Activated T-helper 2 cell treated with anti-CD3 and anti-CD28 coated beads, Interferon-gamma antibody, Interleukin-2, Interleukin-4, amounts not matched to agents 10 μg/mL and 5 μg/mL and 100 μg/mL, durations not matched to agents 14 hours and 24 hours and 36 hours (primary cell): Measurements from ENCODE around the gene TLR10. TPM values are rescaled to one million over a fixed set of nuclear protein-coding genes. Genes with fewer than 3 reads are reported as not detected.
A peak's percentile ranks its signal among the peaks of the same experiment; 100 is the strongest.
"Not testable (repeated sequence)": the region's sequence is repeated elsewhere in the genome, so short reads cannot be mapped to it uniquely, and the experiment has no call there.

Source experiments
- DNase-seq: peaks from one replicate; pipeline ENCODE4 v3.0.0; 2021; ENCODE audit warnings: low spot score
- H3K27ac Mint-ChIP-seq: one replicate; pipeline ENCODE4 v1.8.0; 2021; ENCODE audit warnings: mixed read lengths
- H3K27me3 Mint-ChIP-seq: one replicate; pipeline ENCODE4 v1.8.0; 2021; ENCODE audit warnings: low read depth, mixed read lengths
- H3K36me3 Mint-ChIP-seq: one replicate; pipeline ENCODE4 v1.8.0; 2021; ENCODE audit warnings: low read depth, mixed read lengths
- H3K4me1 Mint-ChIP-seq: one replicate; pipeline ENCODE4 v1.8.0; 2021; ENCODE audit warnings: low read depth, mixed read lengths
- H3K4me3 Mint-ChIP-seq: one replicate; pipeline ENCODE4 v1.8.0; 2021; ENCODE audit warnings: low read depth, mild to moderate bottlenecking, moderate library complexity, mixed read lengths
- H3K9me3 Mint-ChIP-seq: one replicate; pipeline ENCODE4 v1.8.0; 2021; ENCODE audit warnings: mixed read lengths
- intact Hi-C: fragments of 100-400 bp; cut with micrococcal nuclease; formaldehyde crosslinking; loops from one replicate; pipeline ENCODE4 v1.15.1; 2023
- total RNA-seq: library from RNA; stranded (reverse); gene quantifications from 2 replicates; pipeline ENCODE4 v1.2.3, GENCODE V29; 2022

TLR10 gene
- total RNA-seq, 1 donor from 2014 or later: not detected

DNA sequence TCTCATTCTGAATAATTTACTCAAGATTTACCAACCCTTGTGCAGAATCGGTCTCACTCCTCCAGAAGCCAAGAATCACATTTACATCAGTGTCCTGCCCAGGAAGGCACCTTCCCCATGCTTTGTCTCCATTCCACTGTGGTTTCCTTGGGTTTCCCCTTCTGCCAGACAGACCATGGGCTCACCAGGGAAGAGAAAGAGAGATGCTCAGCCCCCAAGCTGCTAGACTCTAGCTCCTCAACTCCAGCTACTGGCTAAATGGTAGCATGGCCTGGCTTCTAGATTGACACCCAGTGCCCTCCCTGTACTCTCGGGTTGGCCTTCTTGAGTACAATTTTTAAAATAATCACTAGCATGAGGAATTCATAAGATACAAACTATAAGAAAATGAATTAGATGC, 12.9 kb downstream of the TLR10 start:
- Mint-ChIP-seq H3K36me3 (no peaks in the 10 kb centered on the region), H3K4me3 (no peak overlapping the region), H3K27ac (no peak overlapping the region), H3K27me3 (peaks cover 32% of the 10 kb centered on the region), H3K4me1 (no peaks in the 10 kb centered on the region), H3K9me3 (peaks cover 4% of the 10 kb centered on the region)
- no peak for DNase-seq
- intact Hi-C loops: no loop called here

- Mint-ChIP-seq H3K4me1 (no peaks in the 10 kb centered on the region), H3K4me3 (no peak overlapping the region), H3K27me3 (peaks cover 30% of the 10 kb centered on the region), H3K27ac (no peak overlapping the region), H3K9me3 (peaks cover 4% of the 10 kb centered on the region), H3K36me3 (no peaks in the 10 kb centered on the region)
- DNase-seq: no peak
- intact Hi-C loops: no loop called here
Measured at GRCh38 chr4:38769441-38769840, 13.3 kb downstream of the TLR10 start.

DNA sequence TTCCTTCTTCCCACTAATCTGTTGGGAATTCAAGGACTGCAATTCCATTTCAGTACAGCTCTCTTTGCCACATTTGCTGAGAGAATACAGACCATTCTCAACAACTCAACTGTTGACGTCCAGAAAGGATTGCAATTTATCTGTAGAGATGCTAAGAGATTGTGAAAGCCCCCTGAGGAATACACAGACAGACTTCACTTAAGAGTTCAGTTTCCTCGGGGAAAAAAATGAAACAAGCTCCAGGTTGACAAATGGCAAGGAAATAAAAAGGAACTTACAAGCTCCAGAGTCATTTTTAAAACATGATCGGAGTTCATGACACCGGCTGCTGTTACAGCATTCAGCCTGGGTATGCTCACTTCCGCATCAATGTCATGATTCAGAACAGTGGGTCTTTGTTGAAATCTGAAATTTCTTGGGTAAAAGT, 13.8 kb downstream of the TLR10 start:
- H3K27ac Mint-ChIP-seq: no peak overlapping the region
- no peaks in the 10 kb centered on the region for H3K36me3 Mint-ChIP-seq
- H3K9me3 Mint-ChIP-seq: peaks cover 4% of the 10 kb centered on the region
- intact Hi-C loops: no loop called here
- peaks cover 26% of the 10 kb centered on the region for H3K27me3 Mint-ChIP-seq
- no peak for DNase-seq
- H3K4me3 Mint-ChIP-seq: no peak overlapping the region
- H3K4me1 Mint-ChIP-seq: no peaks in the 10 kb centered on the region

GRCh38 chr4:38766940-38767339, 15.8 kb downstream of the TLR10 start:
- H3K27ac Mint-ChIP-seq, H3K4me3 Mint-ChIP-seq, H3K9me3 Mint-ChIP-seq, H3K4me1 Mint-ChIP-seq, H3K36me3 Mint-ChIP-seq, intact Hi-C loops, DNase-seq: not testable (repeated sequence)
- peaks cover 18% of the 10 kb centered on the region for H3K27me3 Mint-ChIP-seq

- Mint-ChIP-seq H3K27ac (no peak overlapping the region), H3K9me3 (peaks cover 4% of the 10 kb centered on the region), H3K4me1 (peaks cover 11% of the 10 kb centered on the region), H3K27me3 (peaks cover 10% of the 10 kb centered on the region), H3K4me3 (no peak overlapping the region), H3K36me3 (no peaks in the 10 kb centered on the region)
- intact Hi-C loops: no loop called here
- DNase-seq: no peak
Measured at GRCh38 chr4:38765382-38765781, 17.4 kb downstream of the TLR10 start.

DNA sequence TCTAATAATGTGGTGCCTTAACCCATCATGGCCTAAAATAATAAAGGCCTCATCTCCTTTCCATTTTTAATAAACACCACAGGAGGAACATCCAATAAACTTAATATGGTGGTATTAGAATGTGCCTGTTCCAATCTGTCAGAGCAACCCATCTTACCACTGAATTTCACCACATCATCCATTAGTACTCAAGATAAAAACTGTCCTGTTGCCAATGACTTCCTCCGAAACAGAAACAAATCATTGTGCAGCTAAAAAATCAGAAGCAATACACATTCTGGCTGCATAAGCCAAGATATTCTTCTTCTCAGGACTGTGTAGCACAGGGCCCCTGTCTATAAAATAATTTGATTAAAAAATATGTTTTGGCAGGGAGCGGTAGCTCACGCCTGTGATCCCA, 18.5 kb downstream of the TLR10 start:
- intact Hi-C loops: no loop called here
- H3K27ac Mint-ChIP-seq: no peak overlapping the region

GRCh38 chr4:38762560-38762959, 20.2 kb downstream of the TLR10 start:
- peaks cover 3% of the 10 kb centered on the region for H3K27me3 Mint-ChIP-seq
- DNase-seq: no peak
- no peak overlapping the region for H3K4me3 Mint-ChIP-seq
- no peak overlapping the region for H3K27ac Mint-ChIP-seq
- intact Hi-C loops: no loop called here
- H3K36me3 Mint-ChIP-seq: no peaks in the 10 kb centered on the region
- peaks cover 16% of the 10 kb centered on the region for H3K4me1 Mint-ChIP-seq
- H3K9me3 Mint-ChIP-seq: peaks cover 4% of the 10 kb centered on the region

More for the DNA sequence above, 18.5 kb downstream of the TLR10 start:
- DNase-seq: no peak
- peaks cover 13% of the 10 kb centered on the region for H3K4me1 Mint-ChIP-seq
- no peaks in the 10 kb centered on the region for H3K36me3 Mint-ChIP-seq
- peaks cover 6% of the 10 kb centered on the region for H3K27me3 Mint-ChIP-seq
- H3K9me3 Mint-ChIP-seq: peaks cover 4% of the 10 kb centered on the region
- H3K4me3 Mint-ChIP-seq: no peak overlapping the region

DNA sequence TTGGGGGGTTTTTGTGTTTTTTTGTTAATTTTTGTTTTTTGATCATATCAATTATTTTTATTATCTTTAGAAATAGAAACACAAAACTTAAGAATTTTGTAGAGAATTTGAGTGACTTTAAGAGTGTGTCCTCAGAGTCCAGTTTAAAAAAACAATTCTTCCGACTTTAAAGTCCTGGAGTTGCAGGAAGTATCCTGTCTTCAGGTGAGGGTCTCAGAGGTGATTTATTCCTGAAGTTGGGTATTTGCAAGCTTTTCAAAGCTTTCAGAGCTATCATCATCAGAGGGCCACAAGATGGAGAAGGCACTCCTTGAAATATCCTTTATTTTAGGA, 23.0 kb downstream of the TLR10 start:
- Mint-ChIP-seq H3K9me3 (no peaks in the 10 kb centered on the region), H3K4me1 (peaks cover 16% of the 10 kb centered on the region), H3K36me3 (no peaks in the 10 kb centered on the region), H3K4me3 (no peak overlapping the region), H3K27ac (no peak overlapping the region), H3K27me3 (peaks cover 5% of the 10 kb centered on the region)
- DNase-seq: no peak
- intact Hi-C loops: loop anchor here (1.0 to 2.0 kb wide), 4 partner anchors 24 to 375 kb away; partner anchors contain the start of genes TLR1 and TLR6

GRCh38 chr4:38759113-38759789, 23.5 kb downstream of the TLR10 start:
- DNase-seq: peak; percentile 32

DNA sequence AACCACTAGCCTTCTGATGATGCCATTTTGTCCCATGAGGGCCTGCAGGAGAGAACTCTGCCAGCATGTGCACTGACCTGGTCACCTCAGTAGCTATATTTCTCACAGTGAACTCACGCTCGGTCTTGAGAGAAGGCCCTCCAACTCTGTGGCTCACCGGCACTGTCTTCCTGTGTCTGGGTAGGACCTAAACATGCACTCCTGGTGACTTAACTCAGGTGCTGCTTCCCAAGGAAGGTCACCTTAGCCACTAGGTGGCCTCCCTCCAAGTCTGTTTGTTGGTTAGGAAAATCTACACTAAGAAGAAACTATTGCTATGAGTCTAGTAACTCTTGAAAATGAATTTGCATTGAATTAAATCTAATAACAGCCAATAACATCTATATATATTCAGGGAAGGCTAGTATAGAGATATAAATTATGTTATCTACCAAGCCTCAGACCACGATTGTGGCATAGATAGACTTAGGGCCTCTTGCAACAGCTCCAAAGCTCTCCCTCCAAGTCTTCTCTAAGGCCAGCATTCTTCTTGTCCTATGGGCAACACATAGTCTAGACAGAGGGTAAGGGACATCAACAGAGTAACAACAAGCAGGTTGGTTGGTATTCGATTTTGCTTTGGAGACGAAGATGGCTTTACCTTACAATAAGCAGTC, 24.7 kb downstream of the TLR10 start:
- no peak for DNase-seq
- no peaks in the 10 kb centered on the region for H3K9me3 Mint-ChIP-seq
- peaks cover 16% of the 10 kb centered on the region for H3K4me1 Mint-ChIP-seq
- no peak overlapping the region for H3K4me3 Mint-ChIP-seq
- intact Hi-C loops: loop anchor here (2.0 kb wide), 2 partner anchors 47 to 377 kb away; partner anchors contain the start of gene TLR1
- no peak overlapping the region for H3K27ac Mint-ChIP-seq
- peaks cover 5% of the 10 kb centered on the region for H3K27me3 Mint-ChIP-seq
- H3K36me3 Mint-ChIP-seq: no peaks in the 10 kb centered on the region

More at GRCh38 chr4:38759113-38759789, 23.5 kb downstream of the TLR10 start:
- no peaks in the 10 kb centered on the region for H3K36me3 Mint-ChIP-seq
- H3K27ac Mint-ChIP-seq: no peak overlapping the region
- H3K27me3 Mint-ChIP-seq: peaks cover 5% of the 10 kb centered on the region
- intact Hi-C loops: loop anchor here (1.0 to 2.0 kb wide), 4 partner anchors 24 to 376 kb away; partner anchors contain the start of genes TLR1 and TLR6
- H3K4me1 Mint-ChIP-seq: peaks cover 16% of the 10 kb centered on the region
- no peaks in the 10 kb centered on the region for H3K9me3 Mint-ChIP-seq
- H3K4me3 Mint-ChIP-seq: no peak overlapping the region

DNA sequence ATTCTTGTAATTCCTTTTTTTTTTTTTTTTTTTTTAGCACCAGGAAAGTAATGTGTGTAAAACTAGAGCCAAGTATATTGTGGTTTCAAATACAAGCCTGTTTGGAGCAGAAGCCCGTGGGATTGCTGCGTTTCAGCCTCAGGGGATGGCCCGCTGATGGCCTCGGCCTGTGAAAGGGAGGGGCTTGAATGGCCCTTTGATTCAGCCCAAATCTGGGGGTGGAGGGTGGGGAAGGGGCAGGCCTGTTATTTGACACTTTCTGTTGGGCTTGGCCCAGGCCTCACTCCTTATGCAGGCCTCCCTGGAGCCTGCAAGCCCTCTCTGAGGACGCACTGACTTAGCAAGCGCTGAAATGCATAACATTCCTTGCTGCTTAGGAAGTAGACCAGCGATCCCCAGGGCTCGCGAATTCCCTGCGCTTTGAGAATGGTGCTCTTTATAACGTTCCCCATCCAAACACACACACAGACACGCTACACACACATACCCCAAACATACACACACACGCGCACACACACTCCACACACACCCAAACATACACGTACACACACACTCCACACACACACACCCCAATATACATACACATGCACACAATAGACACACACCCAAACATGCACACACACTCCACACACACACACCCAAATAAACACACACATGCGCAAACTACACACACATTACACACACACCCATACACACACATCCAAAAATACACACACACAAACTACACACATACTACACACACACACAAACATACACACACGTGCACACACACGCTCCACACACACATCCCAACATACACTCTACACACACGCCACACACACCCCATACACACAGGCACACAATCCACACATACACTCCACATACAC, 29.6 kb downstream of the TLR10 start:
- H3K4me1 Mint-ChIP-seq: peaks cover 7% of the 10 kb centered on the region
- H3K27ac Mint-ChIP-seq: no peak overlapping the region
- intact Hi-C loops: no loop called here
- no peak for DNase-seq
- H3K4me3 Mint-ChIP-seq: no peak overlapping the region
- H3K27me3 Mint-ChIP-seq: peaks cover 2% of the 10 kb centered on the region
- H3K9me3 Mint-ChIP-seq: peaks cover 7% of the 10 kb centered on the region
- peaks cover 3% of the 10 kb centered on the region for H3K36me3 Mint-ChIP-seq

DNA sequence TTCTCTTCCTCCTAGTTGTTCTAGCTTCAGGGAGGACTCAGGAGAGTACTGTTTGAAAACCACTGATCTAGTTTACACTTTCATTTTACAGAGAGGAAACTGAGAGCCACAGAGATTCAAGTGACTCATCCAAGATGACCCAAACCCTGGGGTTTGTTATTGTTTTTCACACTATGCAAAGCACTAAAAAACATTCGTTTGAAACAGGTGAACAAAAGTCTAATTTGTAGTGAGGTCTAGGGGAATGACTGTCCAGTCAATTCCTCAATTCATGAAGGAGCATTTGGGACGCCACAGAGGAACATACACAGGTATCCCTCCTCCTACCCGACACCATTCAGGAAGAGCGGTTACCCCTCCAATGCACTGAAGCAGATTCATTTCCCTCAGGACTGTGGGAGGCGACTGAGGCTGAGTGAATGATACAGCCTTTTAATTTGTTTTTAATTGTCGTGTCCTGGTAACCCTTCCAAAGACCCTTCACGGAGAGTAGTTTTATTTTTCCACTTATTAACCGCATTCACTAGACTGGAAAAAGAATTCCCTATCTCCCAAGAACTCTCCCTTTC, 30.3 kb downstream of the TLR10 start:
- H3K27me3 Mint-ChIP-seq: peaks cover 2% of the 10 kb centered on the region
- intact Hi-C loops: no loop called here
- peaks cover 9% of the 10 kb centered on the region for H3K9me3 Mint-ChIP-seq
- H3K4me1 Mint-ChIP-seq: peaks cover 7% of the 10 kb centered on the region
- H3K36me3 Mint-ChIP-seq: peaks cover 3% of the 10 kb centered on the region
- H3K4me3 Mint-ChIP-seq: no peak overlapping the region
- no peak for DNase-seq
- no peak overlapping the region for H3K27ac Mint-ChIP-seq
